SH-SY5Y (cell line): ENCODE results near the gene ADAMTSL1.

ENCODE experiments used
- GATA2 ChIP-seq: IDR thresholded peaks from 2 replicates; pipeline ENCODE4 v1.6.1; 2011; ENCODE audit warnings: mild to moderate bottlenecking, low read depth, low read length
- GATA3 ChIP-seq: IDR thresholded peaks from 2 replicates; pipeline ENCODE4 v1.6.1; 2011; ENCODE audit warnings: low read depth, mild to moderate bottlenecking, low read length, moderate library complexity

Gene ADAMTSL1

DNA sequence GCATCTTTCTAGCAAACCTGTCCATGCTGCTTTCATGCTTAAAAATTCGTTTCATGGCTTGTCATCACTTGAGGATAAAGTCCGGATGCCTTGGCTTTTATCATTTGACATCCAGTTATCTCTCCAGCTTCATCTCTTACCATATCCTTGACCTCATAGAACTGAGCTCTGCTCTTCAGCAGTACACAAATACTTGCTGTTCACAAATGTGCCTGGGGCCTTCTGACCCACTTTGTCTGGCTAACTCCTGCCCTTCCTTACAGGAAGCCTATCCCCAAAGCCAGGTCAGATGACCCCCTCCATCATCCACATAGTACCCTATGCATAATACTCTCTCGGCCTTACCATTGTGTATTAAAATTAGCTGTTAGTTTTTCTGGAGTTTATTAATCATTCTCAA is 310.0 kb downstream of the ADAMTSL1 start:
- TF ChIP-seq GATA3 (no peak), GATA2 (no peak)

DNA sequence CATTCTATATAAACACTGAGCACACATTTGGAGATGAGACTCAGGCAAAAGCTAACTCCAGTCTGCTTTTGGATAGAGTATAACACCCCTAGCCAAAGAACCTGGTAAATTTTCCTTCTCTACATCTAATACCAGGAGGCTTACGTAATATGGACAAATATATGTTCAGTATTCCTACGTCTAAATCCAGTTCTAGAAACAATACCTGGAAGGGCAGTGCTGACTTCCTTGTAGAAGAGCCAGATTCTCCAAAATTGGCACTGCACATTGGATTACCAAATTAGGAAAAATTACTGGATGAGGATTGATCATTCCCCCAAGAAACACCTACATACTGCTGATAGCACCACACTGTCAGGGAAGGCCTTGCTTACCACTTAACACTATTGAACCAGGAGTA is 311.7 kb downstream of the ADAMTSL1 start:
- no peak for TF ChIP-seq GATA3
- TF ChIP-seq GATA2 = no peak

DNA sequence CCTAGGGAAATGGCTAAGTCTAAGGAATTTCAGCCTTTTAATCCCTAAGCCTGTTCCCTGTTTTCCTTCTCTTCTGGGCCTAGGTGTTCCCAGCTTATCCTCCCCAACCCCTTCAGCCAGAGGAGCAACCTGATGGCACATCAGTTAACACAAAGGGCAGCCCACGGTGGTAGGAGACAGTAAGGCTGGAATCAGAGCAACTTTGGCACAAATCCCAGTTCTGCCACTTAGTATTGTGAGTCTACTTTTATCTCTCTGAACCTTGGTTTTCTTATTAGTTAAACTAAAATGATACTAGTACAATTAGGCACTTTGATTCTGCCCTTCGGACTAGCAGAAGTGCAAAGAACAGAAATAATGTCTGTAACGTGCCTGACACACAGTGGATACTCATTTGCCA is 312.2 kb downstream of the ADAMTSL1 start:
- TF ChIP-seq GATA2 (no peak), GATA3 (no peak)

DNA sequence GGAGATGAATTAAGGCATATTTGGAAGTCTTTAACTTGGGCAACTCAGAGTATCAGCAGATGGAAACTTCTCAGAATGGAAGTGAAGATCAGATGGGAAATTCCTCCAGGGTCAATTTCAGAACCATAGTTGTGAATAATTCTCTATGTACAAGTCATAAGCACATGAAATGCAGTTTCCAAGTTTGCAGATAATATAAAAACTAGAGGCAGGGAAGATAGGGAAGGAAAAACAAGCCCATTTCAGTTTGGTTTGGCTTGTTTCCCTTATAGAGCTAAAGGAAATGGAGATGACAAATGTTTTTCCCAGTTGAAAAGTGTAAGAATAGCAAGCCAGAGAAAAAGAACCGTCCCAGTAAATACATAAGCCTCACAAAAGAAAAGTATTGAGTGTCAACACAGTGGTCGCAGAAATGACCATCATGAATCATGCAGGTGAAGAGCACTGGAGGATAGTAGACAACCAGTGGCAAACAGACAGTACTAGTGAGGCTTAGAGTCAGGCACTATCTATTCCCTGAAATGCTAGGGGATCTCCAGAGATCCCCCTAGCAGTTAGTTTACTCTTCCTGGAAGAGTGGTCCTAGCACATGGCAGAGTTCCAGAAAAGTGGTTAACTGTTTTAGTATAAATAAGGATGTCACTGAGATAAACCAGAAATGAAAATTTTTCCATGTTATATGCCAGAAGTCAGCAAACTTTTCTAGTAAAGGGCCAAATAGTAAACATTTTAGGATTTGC is 313.1 kb downstream of the ADAMTSL1 start:
- TF ChIP-seq GATA2 = no peak
- no peak for TF ChIP-seq GATA3

DNA sequence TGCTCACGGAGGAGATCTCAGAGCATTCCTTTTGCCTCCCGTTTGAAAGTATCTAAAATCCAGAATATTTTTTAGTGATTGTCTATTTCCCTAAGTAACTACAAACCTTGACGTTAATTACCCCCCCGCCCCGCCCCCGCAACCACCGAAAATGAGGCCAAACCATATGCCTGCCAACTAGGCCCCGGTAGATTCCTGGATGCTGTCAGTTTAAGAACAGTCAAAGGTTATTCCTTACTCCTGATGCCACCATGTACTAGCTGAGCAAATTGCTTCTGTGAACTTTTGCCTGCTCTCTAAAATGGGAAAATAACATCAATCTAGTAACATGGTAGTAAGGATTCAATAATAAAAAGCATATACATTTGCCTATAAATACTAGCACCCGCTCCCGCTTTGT is 314.3 kb downstream of the ADAMTSL1 start:
- no peak for TF ChIP-seq GATA3
- TF ChIP-seq GATA2 = no peak

DNA sequence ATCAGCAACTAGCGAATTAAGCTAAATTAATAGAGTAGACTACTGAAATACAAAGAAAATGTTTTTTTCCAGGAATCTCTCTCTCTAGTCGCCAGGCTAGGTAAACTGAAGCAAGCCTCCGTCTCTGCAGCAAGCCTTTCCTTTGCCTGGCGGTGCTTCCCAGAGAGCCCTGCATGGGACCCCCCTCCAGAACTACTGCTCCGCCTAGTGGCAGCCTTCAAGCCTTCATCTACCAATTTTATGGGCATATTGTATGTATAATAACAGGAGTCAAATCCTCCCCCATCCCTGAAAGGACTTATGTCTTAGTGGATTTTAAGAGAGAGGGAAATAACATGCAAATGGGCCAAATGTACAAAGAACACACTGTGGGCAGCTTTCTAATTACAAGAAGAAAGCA is 317.1 kb downstream of the ADAMTSL1 start:
- TF ChIP-seq GATA2 = no peak
- no peak for TF ChIP-seq GATA3

DNA sequence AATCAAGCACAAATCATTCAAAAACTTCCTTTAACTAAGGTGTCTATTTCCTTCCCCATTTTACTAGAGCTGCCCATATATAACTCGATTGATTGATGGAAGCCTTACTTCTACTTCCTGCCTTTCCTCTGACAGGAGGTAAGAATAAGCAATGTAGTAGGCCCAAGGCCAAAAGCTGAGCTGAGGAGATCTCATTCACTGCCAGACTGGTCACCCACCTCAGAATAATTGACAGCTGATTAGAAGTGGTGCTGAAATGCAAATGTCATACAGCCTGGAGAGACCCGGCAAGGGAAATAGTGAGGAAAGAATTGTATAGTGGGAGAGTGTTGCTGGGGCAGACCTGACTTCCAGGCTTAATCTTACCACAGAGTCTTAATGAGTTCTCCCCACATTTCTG is 319.2 kb downstream of the ADAMTSL1 start:
- TF ChIP-seq GATA3 = no peak
- no peak for TF ChIP-seq GATA2

DNA sequence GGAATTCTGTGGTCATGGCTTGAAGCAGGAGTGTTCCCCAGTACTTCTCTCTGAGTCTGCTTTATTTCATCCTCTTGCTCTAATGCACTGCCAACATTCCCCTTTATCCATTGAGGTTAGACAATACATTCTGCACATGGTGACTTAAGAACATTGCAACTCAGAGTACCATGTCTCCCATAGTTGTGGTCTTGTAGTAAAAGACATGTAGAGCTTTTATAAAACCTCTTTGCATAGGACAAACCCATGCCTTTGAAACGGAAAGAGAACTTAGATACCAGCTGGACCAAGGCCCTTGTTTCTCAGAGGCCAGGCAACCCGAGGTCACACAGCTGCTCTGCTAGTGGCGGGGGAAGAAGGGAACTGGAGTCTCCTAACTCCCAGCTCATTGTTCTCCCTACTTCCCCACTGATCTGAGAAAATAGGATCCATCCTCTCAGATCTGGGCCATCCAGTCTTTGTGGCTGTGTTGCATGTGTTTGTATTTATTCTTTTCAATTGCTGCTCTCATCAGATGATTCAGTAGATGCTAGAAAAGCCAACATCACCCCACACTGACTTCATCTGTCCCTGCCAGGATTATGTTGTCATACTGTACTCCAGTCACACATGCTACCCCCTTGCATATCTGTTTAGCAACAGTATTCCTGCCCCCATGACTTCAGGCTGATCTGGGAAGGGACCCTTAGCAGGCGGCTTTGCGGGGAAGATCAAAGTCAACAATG is 322.2 kb downstream of the ADAMTSL1 start:
- no peak for TF ChIP-seq GATA3
- no peak for TF ChIP-seq GATA2

DNA sequence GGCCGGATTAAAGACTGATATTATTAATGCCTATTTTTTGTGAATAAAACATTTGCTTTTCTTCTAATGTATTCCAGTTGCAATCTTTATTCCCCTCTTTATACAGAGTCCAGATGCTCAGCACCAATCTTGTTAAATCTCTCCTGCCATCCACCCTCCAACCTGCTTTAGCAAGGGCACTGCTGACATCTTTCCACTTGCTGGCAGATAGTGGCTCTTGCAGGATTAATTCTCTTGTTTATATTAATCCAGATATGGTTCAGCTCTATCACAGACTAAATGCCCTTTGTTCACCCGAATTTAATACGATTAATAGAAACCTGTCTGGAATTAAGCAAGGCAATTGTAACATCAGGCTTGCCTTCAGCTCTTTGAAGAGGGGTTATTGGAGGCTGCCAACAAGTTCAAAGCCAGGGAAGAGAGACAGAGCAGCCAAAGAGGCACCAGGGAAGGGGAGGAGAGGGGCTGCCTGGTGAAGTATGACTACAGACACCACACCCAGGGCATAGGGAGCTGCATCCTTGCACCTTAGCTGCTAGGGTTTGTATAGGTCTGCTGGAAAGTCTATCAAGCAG is 322.8 kb downstream of the ADAMTSL1 start:
- TF ChIP-seq GATA3 = no peak
- no peak for TF ChIP-seq GATA2

DNA sequence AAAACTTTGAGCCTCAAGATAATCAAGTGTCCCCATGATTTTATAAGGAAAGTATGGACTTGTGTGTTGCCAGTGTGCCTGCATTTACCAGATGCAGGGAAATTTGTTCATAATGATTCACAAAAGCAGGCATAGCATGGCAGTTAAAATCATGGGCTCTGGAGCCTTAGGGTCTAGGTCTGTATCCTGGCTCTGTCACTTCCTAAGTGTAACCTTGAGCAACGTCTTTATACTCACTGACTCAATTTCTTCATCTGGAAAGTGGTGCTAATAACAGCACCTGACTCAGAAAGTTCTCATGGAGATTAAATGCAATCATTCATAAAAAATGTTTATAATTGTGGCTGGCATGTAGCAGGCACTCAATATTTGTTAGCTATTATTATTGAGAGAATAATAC is 324.2 kb downstream of the ADAMTSL1 start:
- TF ChIP-seq GATA3 = no peak
- TF ChIP-seq GATA2 = no peak

DNA sequence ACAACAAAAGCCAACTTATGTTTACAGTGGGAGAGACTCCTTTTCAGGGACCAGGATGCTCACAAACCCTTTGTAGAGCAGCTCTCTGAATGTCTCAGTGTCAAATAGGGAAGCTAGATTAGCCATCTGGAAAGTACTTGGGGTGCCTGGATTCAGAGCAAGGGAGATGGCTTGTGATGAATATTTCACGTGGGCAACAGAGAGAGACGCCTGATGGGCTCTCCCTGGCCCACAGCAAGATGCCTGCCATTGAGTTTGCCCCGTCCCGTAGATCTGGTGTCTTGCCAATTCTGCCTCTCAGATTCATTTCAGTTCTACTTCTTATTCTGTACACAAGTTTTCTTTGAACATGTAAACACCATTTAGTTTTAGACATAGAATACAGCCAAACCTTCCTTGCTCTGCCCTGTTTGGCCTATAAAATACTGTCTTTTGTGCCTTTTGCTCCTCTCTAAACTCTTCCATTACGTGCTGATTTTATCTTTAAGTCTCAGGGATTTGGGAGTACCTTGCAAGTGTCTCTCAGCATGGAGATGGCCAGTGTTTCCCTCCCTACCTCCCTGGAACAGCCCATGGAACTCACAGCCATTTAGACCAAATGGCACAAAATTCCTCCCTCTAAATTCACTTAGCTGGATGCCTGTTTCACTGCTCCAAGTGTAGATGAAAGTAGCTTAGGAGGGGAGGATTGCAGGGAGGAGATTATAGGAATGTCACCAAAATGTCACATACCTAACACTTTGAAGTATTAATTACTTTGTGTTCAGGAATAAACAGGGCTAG is 324.7 kb downstream of the ADAMTSL1 start:
- no peak for TF ChIP-seq GATA2
- TF ChIP-seq GATA3 = no peak

DNA sequence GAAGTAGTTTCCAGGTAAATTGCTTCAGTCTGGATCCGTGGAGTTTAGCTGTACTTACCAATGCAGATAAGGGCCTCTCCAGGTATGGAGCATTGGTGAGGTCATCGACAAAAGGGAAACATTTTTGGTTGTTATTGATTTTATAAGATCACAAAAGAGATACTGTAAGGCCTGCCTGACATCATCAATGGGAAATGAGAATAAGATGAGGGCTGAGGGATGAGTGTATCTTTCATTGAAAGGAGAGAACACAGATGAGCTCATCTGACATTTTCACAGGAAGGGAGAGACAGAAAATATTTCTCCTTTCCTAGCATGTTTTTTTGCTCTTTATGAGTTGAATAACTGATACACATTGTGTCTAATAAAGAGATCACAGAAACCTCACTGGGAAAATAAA is 325.5 kb downstream of the ADAMTSL1 start:
- TF ChIP-seq GATA2 = no peak
- TF ChIP-seq GATA3 = no peak

DNA sequence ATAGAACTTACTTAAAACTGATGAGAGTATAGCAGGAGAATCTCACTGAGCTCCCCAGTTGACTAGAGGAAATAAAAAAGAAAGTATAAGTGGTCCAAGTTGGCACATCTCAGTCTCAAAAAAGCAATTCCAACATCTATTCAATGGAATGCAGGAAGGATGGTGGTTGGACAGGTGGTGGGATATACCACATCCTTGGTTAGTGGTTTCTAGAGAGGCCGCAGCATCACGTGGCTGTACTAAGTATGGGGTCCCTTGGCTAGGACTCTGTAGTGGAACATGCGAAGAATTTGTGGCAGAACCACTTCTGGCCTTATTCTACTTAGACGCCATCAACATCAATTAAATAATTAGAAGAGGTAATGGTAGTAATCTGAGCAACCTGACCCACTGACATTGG is 326.6 kb downstream of the ADAMTSL1 start:
- TF ChIP-seq GATA2 = no peak
- TF ChIP-seq GATA3 = no peak

DNA sequence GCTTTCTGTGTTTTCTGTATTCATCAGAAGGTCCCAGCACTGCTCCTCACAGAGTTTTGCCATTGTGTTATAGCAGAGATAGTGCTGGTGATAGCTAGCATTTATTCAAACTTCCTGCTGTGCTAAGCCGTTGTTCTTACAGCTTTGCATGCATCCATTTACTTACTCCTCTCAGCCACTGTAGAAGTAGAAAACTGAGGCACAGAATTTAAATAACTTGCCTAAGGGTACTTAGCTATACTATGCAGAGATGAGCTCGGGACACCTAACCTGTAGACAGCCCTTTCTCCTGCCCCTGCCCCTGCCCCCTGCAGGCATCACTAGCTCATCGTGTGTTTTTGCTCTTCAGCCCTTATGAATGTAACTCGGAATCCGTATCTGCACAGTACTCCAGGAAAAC is 331.4 kb downstream of the ADAMTSL1 start:
- TF ChIP-seq GATA3 (no peak), GATA2 (no peak)
